HEK293 (cell line): ENCODE measurements around the gene CRYBA2.

ENCODE experiments used
- CTCF ChIA-PET: fragments of 350-600 bp; formaldehyde crosslinking; extraction: SDS; loops from one replicate; lab custom pipeline; 2021; ENCODE audit warnings: antibody characterized with exemption; lab: Yijun Ruan, JAX
- POLR2A ChIA-PET: fragments of 300-600 bp; formaldehyde crosslinking; extraction: SDS; loops from one replicate; lab custom pipeline; 2020; ENCODE audit warnings: antibody characterized with exemption, inconsistent platforms; lab: Yijun Ruan, JAX
- H3K27ac ChIP-seq: fragments of 200-500 bp; sonication (Bioruptor generic); 2 replicates; pipeline ENCODE4 v1.5.1; 2014; ENCODE audit warnings: low read depth, low read length, control low read depth, inconsistent platforms; ENCODE audit errors: extremely low read depth
- H3K36me3 ChIP-seq, 2 experiments: fragments of 200-500 bp in 1 of 2; sonication (Bioruptor generic) in 1 of 2; 1 replicate in 1 of 2; 2 replicates in 1 of 2; pipeline ENCODE4 v1.5.1; 2014 to 2017; ENCODE audit warnings: inconsistent platforms in 2 of 2, low read length in 2 of 2; ENCODE audit not compliant: control insufficient read depth in 2 of 2, insufficient read depth in 1 of 2
- H3K4me1 ChIP-seq: fragments of 200-500 bp; sonication (Bioruptor generic); 2 replicates; pipeline ENCODE4 v1.5.1; 2014; ENCODE audit warnings: mild to moderate bottlenecking, low read length, inconsistent platforms; ENCODE audit not compliant: control insufficient read depth, insufficient read depth
- H3K4me3 ChIP-seq: 2 replicates; pipeline ENCODE4 v1.5.1; 2011; ENCODE audit warnings: low read depth, mild to moderate bottlenecking, control low read depth, low read length, moderate library complexity
- H3K9me3 ChIP-seq: fragments of 200-500 bp; sonication (Bioruptor generic); 2 replicates; pipeline ENCODE4 v1.5.1; 2014; ENCODE audit warnings: low read depth, low read length, inconsistent platforms; ENCODE audit not compliant: control insufficient read depth, insufficient read depth
- FEZF1 ChIP-seq: fragments of 450-650 bp; formaldehyde crosslinking; IDR thresholded peaks from 2 replicates; pipeline ENCODE4 v1.5.1; 2016; ENCODE audit warnings: missing biosample characterization, missing genetic modification characterization
- GLIS2 ChIP-seq: fragments of 450-650 bp; formaldehyde crosslinking; IDR thresholded peaks from 2 replicates; pipeline ENCODE4 v1.5.1; 2016; ENCODE audit warnings: missing biosample characterization, missing genetic modification characterization
- HOXA7 ChIP-seq: sonication (generic); formaldehyde crosslinking; IDR thresholded peaks from 2 replicates; pipeline ENCODE4 v1.8.1; 2022; ENCODE audit warnings: missing genetic modification reagents, borderline replicate concordance
- MEIS1 ChIP-seq: sonication (generic); formaldehyde crosslinking; IDR thresholded peaks from 2 replicates; pipeline ENCODE4 v1.8.1; 2022; ENCODE audit warnings: missing genetic modification reagents, mild to moderate bottlenecking, borderline replicate concordance
- SP3 ChIP-seq: fragments of 450-650 bp; formaldehyde crosslinking; IDR thresholded peaks from 2 replicates; pipeline ENCODE4 v1.5.1; 2016; ENCODE audit warnings: missing biosample characterization, missing genetic modification characterization
- ZEB2 ChIP-seq: fragments of 450-650 bp; formaldehyde crosslinking; IDR thresholded peaks from 2 replicates; pipeline ENCODE4 v1.5.1; 2016; ENCODE audit warnings: missing biosample characterization, missing genetic modification characterization
- ZNF133 ChIP-seq: fragments of 450-650 bp; formaldehyde crosslinking; IDR thresholded peaks from 2 replicates; pipeline ENCODE4 v1.5.1; 2016; ENCODE audit warnings: missing biosample characterization, missing genetic modification characterization
- ZNF138 ChIP-seq: fragments of 450-650 bp; formaldehyde crosslinking; IDR thresholded peaks from 2 replicates; pipeline ENCODE4 v1.5.1; 2016; ENCODE audit warnings: missing biosample characterization, missing genetic modification characterization, borderline replicate concordance
- ZNF16 ChIP-seq: fragments of 450-650 bp; formaldehyde crosslinking; IDR thresholded peaks from 2 replicates; pipeline ENCODE4 v1.5.1; 2016; ENCODE audit warnings: low read depth, missing biosample characterization, missing genetic modification characterization
- ZNF175 ChIP-seq: fragments of 450-650 bp; formaldehyde crosslinking; IDR thresholded peaks from 2 replicates; pipeline ENCODE4 v1.5.1; 2016; ENCODE audit warnings: missing biosample characterization, missing genetic modification characterization
- ZNF394 ChIP-seq: fragments of 450-650 bp; formaldehyde crosslinking; IDR thresholded peaks from 2 replicates; pipeline ENCODE4 v1.5.1; 2016; ENCODE audit warnings: missing biosample characterization, missing genetic modification characterization, mild to moderate bottlenecking, moderate library complexity, borderline replicate concordance
- ZNF596 ChIP-seq: fragments of 450-650 bp; IDR thresholded peaks from 2 replicates; pipeline ENCODE4 v1.5.0; 2018; ENCODE audit warnings: missing biosample characterization, mild to moderate bottlenecking, missing genetic modification characterization, moderate library complexity
- ZNF76 ChIP-seq: fragments of 450-650 bp; formaldehyde crosslinking; IDR thresholded peaks from 2 replicates; pipeline ENCODE4; 2016; ENCODE audit warnings: low read depth, missing biosample characterization, missing genetic modification characterization, borderline replicate concordance
- ZNF843 ChIP-seq: fragments of 450-650 bp; formaldehyde crosslinking; IDR thresholded peaks from 2 replicates; pipeline ENCODE4 v1.5.1; 2016; ENCODE audit warnings: missing biosample characterization, missing genetic modification characterization
- ZSCAN4 ChIP-seq: fragments of 450-650 bp; formaldehyde crosslinking; IDR thresholded peaks from 2 replicates; pipeline ENCODE4 v1.5.1; 2017; ENCODE audit warnings: missing biosample characterization, missing genetic modification characterization
- TF ChIP-seq, protein P1 (sequence below): fragments of 450-650 bp; formaldehyde crosslinking; IDR thresholded peaks from 2 replicates; pipeline ENCODE4 v1.5.1; 2017; ENCODE audit warnings: missing biosample characterization, missing genetic modification characterization
- TF ChIP-seq, protein P2 (sequence below): fragments of 450-650 bp; formaldehyde crosslinking; IDR thresholded peaks from 2 replicates; pipeline ENCODE4 v1.5.1; 2016; ENCODE audit warnings: missing biosample characterization, missing genetic modification characterization
- TF ChIP-seq, protein P3 (sequence below): fragments of 450-650 bp; formaldehyde crosslinking; IDR thresholded peaks from 2 replicates; pipeline ENCODE4 v1.5.1; 2017; ENCODE audit warnings: missing biosample characterization, mild to moderate bottlenecking, missing genetic modification characterization, moderate library complexity
- TF ChIP-seq, protein P4 (sequence below): fragments of 450-650 bp; formaldehyde crosslinking; IDR thresholded peaks from 2 replicates; pipeline ENCODE4 v1.5.1; 2016; ENCODE audit warnings: missing biosample characterization, missing genetic modification characterization

Gene CRYBA2

DNA sequence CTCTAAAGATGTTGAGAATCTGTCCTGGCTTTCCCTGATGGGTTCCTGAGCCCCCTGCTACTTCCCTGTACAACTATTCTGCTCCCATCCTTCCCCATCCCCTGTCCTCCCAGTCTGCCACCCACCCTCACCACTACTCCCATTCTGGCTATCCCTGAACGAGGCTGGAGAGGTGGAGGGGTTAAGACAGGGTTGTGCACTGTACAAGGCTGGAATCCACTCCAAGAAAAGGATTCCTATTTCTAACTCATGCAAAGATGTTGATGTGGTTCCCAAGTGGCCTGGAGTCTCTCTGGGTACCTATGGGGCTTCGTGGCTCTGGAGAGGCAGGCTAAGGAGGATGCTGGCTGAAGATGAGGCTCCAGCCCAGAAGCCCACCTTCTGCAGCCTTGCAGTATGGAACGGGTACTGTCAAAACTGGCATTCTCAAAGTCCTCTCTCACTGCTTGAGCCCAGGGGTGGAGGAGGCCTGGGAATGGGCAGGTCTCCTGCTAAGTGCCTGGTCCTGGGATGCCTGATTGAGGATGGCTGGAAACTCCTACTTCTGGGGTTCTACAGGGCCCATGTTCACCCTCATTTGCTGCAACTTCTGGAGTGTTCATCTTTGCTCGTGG lies 7.0 kb downstream of the CRYBA2 start:
- Histone ChIP-seq H3K9me3 (no peaks in the 10 kb centered on the region), H3K4me3 (no peak overlapping the region), H3K27ac (no peak overlapping the region), H3K4me1 (no peaks in the 10 kb centered on the region; the same call in 1 of the 2 replicates), H3K36me3 (no peaks in the 10 kb centered on the region)
- ChIA-PET CTCF (no interaction called here), POLR2A (no interaction called here)
- TF ChIP-seq ZSCAN4 (tag by site-specific recombination) (no peak), SP3 (tag by site-specific recombination) (no peak), GLIS2 (no peak), FEZF1 (tag by site-specific recombination) (no peak), ZNF133 (tag by site-specific recombination) (no peak), ZNF843 (tag by site-specific recombination) (no peak), ZNF76 (tag by site-specific recombination) (no peak), ZNF596 (no peak), ZNF16 (no peak), HOXA7 (CRISPR knock-in tag) (no peak), ZEB2 (no peak), MEIS1 (CRISPR knock-in tag) (no peak), ZNF394 (tag by site-specific recombination) (no peak), ZNF138 (no peak), ZNF175 (tag by site-specific recombination) (no peak)
- TF ChIP-seq, protein P1, sequence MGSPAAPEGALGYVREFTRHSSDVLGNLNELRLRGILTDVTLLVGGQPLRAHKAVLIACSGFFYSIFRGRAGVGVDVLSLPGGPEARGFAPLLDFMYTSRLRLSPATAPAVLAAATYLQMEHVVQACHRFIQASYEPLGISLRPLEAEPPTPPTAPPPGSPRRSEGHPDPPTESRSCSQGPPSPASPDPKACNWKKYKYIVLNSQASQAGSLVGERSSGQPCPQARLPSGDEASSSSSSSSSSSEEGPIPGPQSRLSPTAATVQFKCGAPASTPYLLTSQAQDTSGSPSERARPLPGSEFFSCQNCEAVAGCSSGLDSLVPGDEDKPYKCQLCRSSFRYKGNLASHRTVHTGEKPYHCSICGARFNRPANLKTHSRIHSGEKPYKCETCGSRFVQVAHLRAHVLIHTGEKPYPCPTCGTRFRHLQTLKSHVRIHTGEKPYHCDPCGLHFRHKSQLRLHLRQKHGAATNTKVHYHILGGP (tag by site-specific recombination) = no peak
- TF ChIP-seq, protein P2, sequence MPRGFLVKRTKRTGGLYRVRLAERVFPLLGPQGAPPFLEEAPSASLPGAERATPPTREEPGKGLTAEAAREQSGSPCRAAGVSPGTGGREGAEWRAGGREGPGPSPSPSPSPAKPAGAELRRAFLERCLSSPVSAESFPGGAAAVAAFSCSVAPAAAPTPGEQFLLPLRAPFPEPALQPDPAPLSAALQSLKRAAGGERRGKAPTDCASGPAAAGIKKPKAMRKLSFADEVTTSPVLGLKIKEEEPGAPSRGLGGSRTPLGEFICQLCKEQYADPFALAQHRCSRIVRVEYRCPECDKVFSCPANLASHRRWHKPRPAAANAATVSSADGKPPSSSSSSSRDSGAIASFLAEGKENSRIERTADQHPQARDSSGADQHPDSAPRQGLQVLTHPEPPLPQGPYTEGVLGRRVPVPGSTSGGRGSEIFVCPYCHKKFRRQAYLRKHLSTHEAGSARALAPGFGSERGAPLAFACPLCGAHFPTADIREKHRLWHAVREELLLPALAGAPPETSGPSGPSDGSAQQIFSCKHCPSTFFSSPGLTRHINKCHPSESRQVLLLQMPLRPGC (tag by site-specific recombination) = no peak
- TF ChIP-seq, protein P3, sequence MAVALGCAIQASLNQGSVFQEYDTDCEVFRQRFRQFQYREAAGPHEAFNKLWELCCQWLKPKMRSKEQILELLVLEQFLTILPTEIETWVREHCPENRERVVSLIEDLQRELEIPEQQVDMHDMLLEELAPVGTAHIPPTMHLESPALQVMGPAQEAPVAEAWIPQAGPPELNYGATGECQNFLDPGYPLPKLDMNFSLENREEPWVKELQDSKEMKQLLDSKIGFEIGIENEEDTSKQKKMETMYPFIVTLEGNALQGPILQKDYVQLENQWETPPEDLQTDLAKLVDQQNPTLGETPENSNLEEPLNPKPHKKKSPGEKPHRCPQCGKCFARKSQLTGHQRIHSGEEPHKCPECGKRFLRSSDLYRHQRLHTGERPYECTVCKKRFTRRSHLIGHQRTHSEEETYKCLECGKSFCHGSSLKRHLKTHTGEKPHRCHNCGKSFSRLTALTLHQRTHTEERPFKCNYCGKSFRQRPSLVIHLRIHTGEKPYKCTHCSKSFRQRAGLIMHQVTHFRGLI (tag by site-specific recombination) = no peak
- TF ChIP-seq, protein P4, sequence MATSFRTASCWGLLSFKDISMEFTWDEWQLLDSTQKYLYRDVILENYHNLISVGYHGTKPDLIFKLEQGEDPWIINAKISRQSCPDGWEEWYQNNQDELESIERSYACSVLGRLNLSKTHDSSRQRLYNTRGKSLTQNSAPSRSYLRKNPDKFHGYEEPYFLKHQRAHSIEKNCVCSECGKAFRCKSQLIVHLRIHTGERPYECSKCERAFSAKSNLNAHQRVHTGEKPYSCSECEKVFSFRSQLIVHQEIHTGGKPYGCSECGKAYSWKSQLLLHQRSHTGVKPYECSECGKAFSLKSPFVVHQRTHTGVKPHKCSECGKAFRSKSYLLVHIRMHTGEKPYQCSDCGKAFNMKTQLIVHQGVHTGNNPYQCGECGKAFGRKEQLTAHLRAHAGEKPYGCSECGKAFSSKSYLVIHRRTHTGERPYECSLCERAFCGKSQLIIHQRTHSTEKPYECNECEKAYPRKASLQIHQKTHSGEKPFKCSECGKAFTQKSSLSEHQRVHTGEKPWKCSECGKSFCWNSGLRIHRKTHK = no peak
